NCI-H2029 treated with DMSO at 0.1 percent for 48 hours (cell line): ENCODE results near the gene ALOXE3.
"Not testable (repeated sequence)": the region's sequence is repeated elsewhere in the genome, so short reads cannot be mapped to it uniquely, and the experiment has no call there.

ENCODE experiments used
- DNase-seq: peaks from one replicate; lab custom pipeline; 2025; lab: John Stamatoyannopoulos, UW

Gene ALOXE3

GRCh38 chr17:8095361-8095760 lies 23.0 kb downstream of the ALOXE3 start:
- DNase-seq = no peak

DNA sequence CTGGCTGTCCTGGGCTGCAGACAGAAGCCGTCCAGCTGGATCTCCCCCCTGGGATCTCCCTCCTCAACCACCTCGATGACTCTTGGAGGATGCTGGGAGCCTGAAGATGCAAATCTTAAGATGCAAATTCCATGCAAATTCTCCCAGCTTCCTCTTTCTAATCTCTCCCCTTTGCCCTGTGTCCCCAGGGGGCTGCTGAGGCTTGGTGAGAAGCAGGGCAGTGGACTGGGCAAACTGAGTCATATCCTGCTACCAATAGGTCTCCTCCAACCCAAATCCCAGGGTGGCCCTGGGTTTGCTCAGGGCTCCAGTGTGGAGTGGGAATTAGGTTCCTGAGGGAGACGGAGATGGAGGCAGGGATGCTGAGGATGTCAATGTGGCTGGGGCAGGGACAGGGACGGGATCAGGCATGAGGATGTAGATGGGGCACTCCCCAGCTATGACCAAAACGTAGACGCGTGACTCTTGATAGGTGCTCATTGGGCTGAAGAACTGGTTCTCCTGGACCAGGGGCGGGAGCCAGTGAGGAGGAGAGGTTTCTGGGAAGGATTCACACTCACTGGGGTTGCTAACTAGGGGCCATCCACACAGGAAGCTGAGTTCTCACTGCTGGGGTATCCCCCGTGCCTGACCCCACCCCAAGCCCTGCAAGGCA lies 27.2 kb downstream of the ALOXE3 start:
- DNase-seq = no peak

DNA sequence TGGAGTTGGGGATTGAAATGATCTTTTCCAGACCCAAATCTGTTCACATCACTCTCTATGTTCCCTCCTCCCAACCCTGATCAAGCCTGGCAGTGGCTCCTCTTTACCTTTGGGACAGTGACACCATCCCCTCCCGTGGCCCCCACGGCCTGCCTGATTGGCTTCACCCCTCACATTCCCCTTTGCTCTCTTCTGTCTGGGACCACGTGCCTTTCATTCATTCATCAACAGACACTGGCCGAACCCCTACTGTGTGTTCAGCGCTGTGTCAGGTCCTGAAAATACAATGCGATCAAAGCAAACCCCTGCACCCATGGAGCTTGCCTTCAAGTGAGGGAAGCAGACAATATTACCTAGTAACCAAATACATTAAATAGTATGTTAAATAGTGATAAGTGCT lies 28.6 kb downstream of the ALOXE3 start:
- DNase-seq = no peak

- DNase-seq = no peak
Measured at GRCh38 chr17:8087952-8088230, 30.4 kb downstream of the ALOXE3 start.

GRCh38 chr17:8087075-8087951 lies 31.0 kb downstream of the ALOXE3 start, which contains the start of gene ALOX12B:
Gene ALOX12B, minus strand, starts transcription at chr17:8087716. Its CDS starts 274 bp downstream, at chr17:8087442.
- DNase-seq = no peak

- no peak for DNase-seq
Measured at GRCh38 chr17:8084250-8084649, 34.1 kb downstream of the ALOXE3 start.

DNA sequence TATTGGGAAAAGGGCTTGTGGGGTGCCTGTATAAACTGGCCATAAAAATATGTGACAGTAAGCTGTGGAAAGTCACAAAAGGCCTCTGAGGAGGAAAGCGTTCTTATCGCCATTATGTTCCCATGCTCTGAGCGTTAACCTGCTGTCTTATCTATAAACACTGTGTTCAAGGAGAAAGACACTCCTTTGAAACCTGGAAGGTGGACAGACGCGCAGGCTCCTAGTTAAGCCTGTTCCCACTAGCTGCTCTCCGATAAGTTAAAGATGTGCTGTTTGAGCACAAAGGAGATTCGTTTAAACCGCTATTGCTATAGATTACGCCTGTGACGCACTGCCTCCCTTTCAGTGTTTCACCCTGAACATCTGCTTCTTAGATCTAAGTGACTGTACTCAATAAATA lies 36.0 kb downstream of the ALOXE3 start:
- no peak for DNase-seq

DNA sequence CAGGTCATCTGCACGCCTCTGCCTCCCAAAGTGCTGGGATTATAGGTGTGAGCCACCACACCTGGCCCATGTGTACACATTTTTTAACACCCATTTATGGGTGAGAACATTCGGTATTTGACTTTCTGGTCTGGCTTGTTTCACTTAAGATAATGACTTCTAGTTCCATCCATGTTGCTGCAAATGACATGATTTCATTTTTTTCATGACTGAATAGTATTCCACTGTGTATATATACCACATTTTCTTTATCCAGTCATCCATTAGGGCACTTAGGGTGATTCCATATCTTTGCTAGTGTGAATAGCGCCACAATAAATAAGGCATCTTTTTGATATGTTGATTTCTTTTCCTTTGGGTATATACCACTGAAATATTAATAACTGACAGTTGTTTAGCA lies 36.4 kb downstream of the ALOXE3 start:
- DNase-seq = no peak

DNA sequence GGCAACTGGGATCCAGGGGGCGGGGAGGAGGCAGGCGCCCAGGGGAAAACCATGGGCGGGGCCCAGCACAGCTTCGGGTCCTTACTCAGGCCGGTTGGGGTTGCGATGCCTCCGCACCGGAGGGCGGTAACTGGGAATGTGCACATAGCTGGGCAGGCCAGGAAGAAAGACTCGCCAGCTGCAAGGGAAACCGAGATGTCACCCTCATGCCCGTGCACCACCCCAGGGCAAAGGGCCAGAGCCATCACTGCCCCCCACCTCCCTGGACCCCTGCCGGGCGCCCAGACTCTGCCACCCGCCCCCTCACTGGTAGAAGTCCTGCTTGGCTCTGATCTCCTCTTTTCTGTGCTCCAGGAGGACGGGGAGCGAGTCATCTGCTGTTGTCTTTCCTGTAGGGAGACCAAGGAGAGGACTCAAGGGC lies 37.5 kb downstream of the ALOXE3 start:
- no peak for DNase-seq

DNA sequence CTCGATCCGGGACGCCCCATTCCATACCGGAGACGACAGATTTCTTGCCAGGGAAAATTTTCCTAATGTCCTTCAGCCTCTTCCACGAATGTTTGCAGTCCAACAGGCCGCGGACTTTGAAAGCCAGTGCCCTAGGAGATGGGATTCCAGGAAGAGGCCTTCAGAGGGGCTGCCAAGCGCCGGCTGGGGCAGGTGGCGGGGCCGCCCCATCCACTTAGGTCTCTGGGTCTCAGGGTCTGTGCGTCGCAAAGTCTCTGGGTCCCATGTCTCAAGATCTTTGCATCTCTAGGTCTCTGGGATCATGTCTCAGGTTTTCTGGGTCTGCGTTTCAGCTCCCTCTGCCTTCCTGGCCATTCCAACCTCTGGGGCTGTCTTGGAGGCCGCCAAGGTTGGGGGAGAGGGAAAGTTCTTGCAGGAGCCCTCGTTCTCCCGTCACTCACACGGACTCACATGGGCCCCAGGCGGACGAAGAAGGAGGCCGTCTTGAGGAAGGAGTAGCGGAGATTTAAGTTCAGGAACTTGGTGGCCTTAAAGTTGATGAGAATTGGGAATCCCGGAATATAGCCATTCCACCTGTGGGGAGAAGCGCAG lies 38.0 kb downstream of the ALOXE3 start:
- DNase-seq = no peak

GRCh38 chr17:8079291-8080207 lies 38.8 kb downstream of the ALOXE3 start:
- DNase-seq = no peak

DNA sequence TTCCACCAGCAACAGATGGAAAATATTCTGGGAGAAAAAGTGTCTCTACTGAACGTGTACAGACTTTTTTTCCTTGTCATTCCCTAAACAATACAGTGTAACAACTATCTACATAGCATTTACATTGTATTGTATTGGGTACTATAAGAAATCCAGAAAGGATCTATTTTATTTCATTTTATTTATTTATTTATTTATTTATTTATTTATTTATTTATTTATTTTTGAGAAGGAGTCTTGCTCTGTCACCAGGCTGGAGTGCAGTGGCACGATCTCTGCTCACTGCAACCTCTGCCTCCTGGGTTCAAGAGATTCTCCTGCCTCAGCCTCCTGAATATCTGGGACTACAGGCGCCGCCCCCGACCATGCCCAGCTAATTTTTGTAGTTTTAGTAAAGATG lies 40.4 kb downstream of the ALOXE3 start:
- not testable (repeated sequence) for DNase-seq

GRCh38 chr17:8076502-8077266 lies 41.6 kb downstream of the ALOXE3 start:
- DNase-seq = no peak

DNA sequence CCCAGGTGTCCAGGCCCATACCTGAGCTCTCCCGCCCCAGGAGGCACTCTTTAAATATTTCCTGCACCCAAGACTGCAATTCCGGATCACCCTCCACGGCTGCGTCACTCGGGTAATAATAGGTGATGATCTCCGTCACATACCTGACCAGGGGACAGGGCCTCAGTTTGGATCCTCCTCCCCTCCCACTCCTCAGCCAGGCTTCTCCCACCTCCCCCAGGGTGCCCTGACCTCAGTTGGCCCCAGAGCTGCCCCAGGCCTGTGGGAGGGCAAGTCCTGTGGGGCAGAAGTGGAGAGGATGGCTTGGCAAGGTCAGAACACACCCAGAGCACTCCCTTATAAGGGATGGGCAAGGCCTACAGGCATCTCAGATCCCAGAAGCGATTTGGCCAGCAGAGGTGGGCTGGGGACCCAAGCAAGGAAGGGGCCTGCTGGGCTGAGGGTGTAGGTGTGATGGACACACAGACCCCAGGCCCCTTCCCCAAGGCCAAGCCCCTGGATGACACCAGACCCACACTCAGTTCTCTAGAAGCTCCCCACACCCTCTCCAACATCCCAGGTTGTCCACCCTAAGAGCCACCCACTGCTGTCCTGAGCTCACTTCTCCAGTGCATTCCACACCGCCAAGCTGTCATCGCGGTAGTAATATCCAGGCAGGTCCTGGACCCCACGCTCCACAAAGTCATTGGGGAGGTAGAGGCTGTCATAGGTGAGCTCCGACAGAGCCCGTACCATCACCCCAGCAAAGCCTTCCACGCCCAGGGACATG lies 42.6 kb downstream of the ALOXE3 start:
- DNase-seq = no peak

- DNase-seq = no peak
Measured at GRCh38 chr17:8075081-8075480, 43.2 kb downstream of the ALOXE3 start.

GRCh38 chr17:8074554-8074953 lies 43.8 kb downstream of the ALOXE3 start:
- DNase-seq = no peak

- DNase-seq = no peak
Measured at GRCh38 chr17:8073627-8074484, 44.5 kb downstream of the ALOXE3 start.

- DNase-seq = no peak
Measured at GRCh38 chr17:8072729-8073461, 45.4 kb downstream of the ALOXE3 start.

DNA sequence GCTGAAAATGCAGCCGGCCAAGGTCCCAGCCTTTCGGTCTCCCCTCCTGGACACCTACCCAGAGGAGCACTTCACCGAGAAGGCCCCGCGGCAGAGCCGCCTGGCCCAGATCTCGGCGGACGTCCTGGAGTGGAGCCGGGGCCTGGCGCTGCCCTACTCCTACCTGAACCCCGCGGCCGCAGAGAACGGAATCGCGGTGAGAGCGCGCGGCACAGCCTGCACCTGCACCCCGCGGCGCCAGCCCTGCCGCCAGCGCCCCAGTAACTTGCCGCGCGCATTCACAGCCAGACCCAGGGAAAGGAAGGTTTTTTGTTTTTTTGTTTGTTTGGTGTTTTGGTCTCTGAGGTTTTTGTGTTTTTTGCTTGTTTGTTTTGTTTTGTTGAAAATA lies 46.0 kb downstream of the ALOXE3 start:
- DNase-seq = no peak
